ENCODE results near the gene NLRP3.

DNA sequence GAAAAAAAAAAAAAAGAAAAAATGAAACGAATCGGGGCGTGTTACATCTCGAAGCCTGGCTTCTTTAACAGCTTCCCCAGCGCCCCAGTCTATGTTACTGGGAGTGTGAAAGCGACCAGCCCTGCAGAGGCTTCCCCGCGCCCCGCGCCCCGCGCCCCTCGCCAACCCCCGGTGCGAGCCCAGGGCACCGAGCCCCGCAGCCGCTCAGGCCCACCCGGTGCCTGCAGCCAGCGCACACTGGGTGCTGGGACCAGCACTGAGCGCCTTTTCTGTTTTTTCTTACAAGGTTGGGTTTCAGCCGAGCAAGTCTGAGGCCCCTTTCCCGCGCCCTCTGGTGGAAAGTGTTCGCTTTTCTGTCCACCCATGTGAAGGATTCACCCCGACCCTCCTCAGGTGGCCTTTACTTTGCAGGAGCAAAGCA is 42.2 kb upstream of the NLRP3 start:
- no peak for TF ChIP-seq ZNF501 (tag by site-specific recombination; IDR thresholded peaks at IDR 0.05)
- no peak for TF ChIP-seq ZNF292 (tag by site-specific recombination; IDR thresholded peaks at IDR 0.05; ENCODE audit: borderline replicate concordance, low read depth)
- TF ChIP-seq, protein P1, sequence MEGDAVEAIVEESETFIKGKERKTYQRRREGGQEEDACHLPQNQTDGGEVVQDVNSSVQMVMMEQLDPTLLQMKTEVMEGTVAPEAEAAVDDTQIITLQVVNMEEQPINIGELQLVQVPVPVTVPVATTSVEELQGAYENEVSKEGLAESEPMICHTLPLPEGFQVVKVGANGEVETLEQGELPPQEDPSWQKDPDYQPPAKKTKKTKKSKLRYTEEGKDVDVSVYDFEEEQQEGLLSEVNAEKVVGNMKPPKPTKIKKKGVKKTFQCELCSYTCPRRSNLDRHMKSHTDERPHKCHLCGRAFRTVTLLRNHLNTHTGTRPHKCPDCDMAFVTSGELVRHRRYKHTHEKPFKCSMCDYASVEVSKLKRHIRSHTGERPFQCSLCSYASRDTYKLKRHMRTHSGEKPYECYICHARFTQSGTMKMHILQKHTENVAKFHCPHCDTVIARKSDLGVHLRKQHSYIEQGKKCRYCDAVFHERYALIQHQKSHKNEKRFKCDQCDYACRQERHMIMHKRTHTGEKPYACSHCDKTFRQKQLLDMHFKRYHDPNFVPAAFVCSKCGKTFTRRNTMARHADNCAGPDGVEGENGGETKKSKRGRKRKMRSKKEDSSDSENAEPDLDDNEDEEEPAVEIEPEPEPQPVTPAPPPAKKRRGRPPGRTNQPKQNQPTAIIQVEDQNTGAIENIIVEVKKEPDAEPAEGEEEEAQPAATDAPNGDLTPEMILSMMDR (tag by site-specific recombination; IDR thresholded peaks at IDR 0.05): no peak
- TF ChIP-seq, protein P2, sequence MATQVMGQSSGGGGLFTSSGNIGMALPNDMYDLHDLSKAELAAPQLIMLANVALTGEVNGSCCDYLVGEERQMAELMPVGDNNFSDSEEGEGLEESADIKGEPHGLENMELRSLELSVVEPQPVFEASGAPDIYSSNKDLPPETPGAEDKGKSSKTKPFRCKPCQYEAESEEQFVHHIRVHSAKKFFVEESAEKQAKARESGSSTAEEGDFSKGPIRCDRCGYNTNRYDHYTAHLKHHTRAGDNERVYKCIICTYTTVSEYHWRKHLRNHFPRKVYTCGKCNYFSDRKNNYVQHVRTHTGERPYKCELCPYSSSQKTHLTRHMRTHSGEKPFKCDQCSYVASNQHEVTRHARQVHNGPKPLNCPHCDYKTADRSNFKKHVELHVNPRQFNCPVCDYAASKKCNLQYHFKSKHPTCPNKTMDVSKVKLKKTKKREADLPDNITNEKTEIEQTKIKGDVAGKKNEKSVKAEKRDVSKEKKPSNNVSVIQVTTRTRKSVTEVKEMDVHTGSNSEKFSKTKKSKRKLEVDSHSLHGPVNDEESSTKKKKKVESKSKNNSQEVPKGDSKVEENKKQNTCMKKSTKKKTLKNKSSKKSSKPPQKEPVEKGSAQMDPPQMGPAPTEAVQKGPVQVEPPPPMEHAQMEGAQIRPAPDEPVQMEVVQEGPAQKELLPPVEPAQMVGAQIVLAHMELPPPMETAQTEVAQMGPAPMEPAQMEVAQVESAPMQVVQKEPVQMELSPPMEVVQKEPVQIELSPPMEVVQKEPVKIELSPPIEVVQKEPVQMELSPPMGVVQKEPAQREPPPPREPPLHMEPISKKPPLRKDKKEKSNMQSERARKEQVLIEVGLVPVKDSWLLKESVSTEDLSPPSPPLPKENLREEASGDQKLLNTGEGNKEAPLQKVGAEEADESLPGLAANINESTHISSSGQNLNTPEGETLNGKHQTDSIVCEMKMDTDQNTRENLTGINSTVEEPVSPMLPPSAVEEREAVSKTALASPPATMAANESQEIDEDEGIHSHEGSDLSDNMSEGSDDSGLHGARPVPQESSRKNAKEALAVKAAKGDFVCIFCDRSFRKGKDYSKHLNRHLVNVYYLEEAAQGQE (tag by site-specific recombination; IDR thresholded peaks at IDR 0.05): no peak
- TF ChIP-seq ZNF274 (IDR thresholded peaks at IDR 0.05; ENCODE audit: low read length): no peak
- no peak for TF ChIP-seq ZNF274 (tag by site-specific recombination; IDR thresholded peaks at IDR 0.05; ENCODE audit: borderline replicate concordance)
- TF ChIP-seq, protein P3, sequence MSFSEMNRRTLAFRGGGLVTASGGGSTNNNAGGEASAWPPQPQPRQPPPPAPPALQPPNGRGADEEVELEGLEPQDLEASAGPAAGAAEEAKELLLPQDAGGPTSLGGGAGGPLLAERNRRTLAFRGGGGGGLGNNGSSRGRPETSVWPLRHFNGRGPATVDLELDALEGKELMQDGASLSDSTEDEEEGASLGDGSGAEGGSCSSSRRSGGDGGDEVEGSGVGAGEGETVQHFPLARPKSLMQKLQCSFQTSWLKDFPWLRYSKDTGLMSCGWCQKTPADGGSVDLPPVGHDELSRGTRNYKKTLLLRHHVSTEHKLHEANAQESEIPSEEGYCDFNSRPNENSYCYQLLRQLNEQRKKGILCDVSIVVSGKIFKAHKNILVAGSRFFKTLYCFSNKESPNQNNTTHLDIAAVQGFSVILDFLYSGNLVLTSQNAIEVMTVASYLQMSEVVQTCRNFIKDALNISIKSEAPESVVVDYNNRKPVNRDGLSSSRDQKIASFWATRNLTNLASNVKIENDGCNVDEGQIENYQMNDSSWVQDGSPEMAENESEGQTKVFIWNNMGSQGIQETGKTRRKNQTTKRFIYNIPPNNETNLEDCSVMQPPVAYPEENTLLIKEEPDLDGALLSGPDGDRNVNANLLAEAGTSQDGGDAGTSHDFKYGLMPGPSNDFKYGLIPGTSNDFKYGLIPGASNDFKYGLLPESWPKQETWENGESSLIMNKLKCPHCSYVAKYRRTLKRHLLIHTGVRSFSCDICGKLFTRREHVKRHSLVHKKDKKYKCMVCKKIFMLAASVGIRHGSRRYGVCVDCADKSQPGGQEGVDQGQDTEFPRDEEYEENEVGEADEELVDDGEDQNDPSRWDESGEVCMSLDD (tag by site-specific recombination; IDR thresholded peaks at IDR 0.05): no peak
- TF ChIP-seq ZBTB17 (tag by site-specific recombination; IDR thresholded peaks at IDR 0.05): no peak
- no peak for TF ChIP-seq ZNF843 (tag by site-specific recombination; IDR thresholded peaks at IDR 0.05)
- TF ChIP-seq ZNF510 (tag by site-specific recombination; IDR thresholded peaks at IDR 0.05; ENCODE audit: insufficient replicate concordance): no peak
- TF ChIP-seq, protein P4, sequence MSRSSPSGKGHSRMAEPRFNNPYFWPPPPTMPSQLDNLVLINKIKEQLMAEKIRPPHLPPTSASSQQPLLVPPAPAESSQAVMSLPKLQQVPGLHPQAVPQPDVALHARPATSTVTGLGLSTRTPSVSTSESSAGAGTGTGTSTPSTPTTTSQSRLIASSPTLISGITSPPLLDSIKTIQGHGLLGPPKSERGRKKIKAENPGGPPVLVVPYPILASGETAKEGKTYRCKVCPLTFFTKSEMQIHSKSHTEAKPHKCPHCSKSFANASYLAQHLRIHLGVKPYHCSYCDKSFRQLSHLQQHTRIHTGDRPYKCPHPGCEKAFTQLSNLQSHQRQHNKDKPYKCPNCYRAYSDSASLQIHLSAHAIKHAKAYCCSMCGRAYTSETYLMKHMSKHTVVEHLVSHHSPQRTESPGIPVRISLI (tag by site-specific recombination; IDR thresholded peaks at IDR 0.05): no peak

Measured in HEK293 (cell line).